ENCODE results near the gene BMP8B. TPM values are rescaled to one million over a fixed set of nuclear protein-coding genes. Genes with fewer than 3 reads are reported as not detected.
"Not testable (repeated sequence)": the region's sequence is repeated elsewhere in the genome, so short reads cannot be mapped to it uniquely, and the experiment has no call there.

The BMP8B gene
- total RNA-seq, 1 donor from 2014 or later: 0.33 TPM

GRCh38 chr1:39833621-39834385 is 45.1 kb upstream of the BMP8B start:
- Histone ChIP-seq H3K4me1 (no peaks in the 10 kb centered on the region), H3K27me3 (ENCODE audit: low read depth) (peaks cover 9% of the 10 kb centered on the region), H3K4me3 (no peak overlapping the region), H3K27ac (replicated peaks) (no peak overlapping the region), H3K36me3 (peaks cover 17% of the 10 kb centered on the region), H3K9me3 (replicated peaks) (no peaks in the 10 kb centered on the region)
- TF ChIP-seq CTCF (IDR thresholded peaks at IDR 0.05; ENCODE audit: borderline replicate concordance): no peak
- intact Hi-C loops (cut with micrococcal nuclease): no loop called here
- DNase-seq: no peak

GRCh38 chr1:39833121-39833520 is 44.5 kb upstream of the BMP8B start:
- H3K4me1 ChIP-seq: no peaks in the 10 kb centered on the region
- no peak for TF ChIP-seq CTCF (IDR thresholded peaks at IDR 0.05; ENCODE audit: borderline replicate concordance)
- intact Hi-C loops (cut with micrococcal nuclease): no loop called here
- no peak overlapping the region for H3K4me3 ChIP-seq
- no peak for DNase-seq
- H3K36me3 ChIP-seq: peaks cover 10% of the 10 kb centered on the region
- H3K27me3 ChIP-seq (ENCODE audit: low read depth): peaks cover 13% of the 10 kb centered on the region
- no peaks in the 10 kb centered on the region for H3K9me3 ChIP-seq (replicated peaks)
- H3K27ac ChIP-seq (replicated peaks): no peak overlapping the region

- no peak for DNase-seq
- H3K4me1 ChIP-seq: no peaks in the 10 kb centered on the region
- H3K27me3 ChIP-seq (ENCODE audit: low read depth): peaks cover 13% of the 10 kb centered on the region
- no peaks in the 10 kb centered on the region for H3K9me3 ChIP-seq (replicated peaks)
- no peak overlapping the region for H3K4me3 ChIP-seq
- TF ChIP-seq CTCF (IDR thresholded peaks at IDR 0.05; ENCODE audit: borderline replicate concordance): no peak
- intact Hi-C loops (cut with micrococcal nuclease): no loop called here
- H3K27ac ChIP-seq (replicated peaks): no peak overlapping the region
- H3K36me3 ChIP-seq: peaks cover 2% of the 10 kb centered on the region
Observed at GRCh38 chr1:39832294-39832693, 43.6 kb upstream of the BMP8B start.

GRCh38 chr1:39829791-39830533 is 41.3 kb upstream of the BMP8B start:
- TF ChIP-seq CTCF (IDR thresholded peaks at IDR 0.05; ENCODE audit: borderline replicate concordance): no peak
- Histone ChIP-seq H3K9me3 (replicated peaks) (no peaks in the 10 kb centered on the region), H3K4me1 (no peaks in the 10 kb centered on the region), H3K4me3 (no peak overlapping the region), H3K36me3 (no peaks in the 10 kb centered on the region), H3K27ac (replicated peaks) (no peak overlapping the region), H3K27me3 (ENCODE audit: low read depth) (peaks cover 19% of the 10 kb centered on the region)
- DNase-seq: no peak
- intact Hi-C loops (cut with micrococcal nuclease): no loop called here

- H3K27me3 ChIP-seq (ENCODE audit: low read depth): peaks cover 31% of the 10 kb centered on the region
- H3K27ac ChIP-seq (replicated peaks): no peak overlapping the region
- no peak for DNase-seq
- no peak for TF ChIP-seq CTCF (IDR thresholded peaks at IDR 0.05; ENCODE audit: borderline replicate concordance)
- H3K36me3 ChIP-seq: no peaks in the 10 kb centered on the region
- intact Hi-C loops (cut with micrococcal nuclease): no loop called here
- H3K4me3 ChIP-seq: no peak overlapping the region
- H3K9me3 ChIP-seq (replicated peaks): no peaks in the 10 kb centered on the region
- H3K4me1 ChIP-seq: no peaks in the 10 kb centered on the region
Observed at GRCh38 chr1:39828734-39829133, 40.1 kb upstream of the BMP8B start.

GRCh38 chr1:39828255-39828654 is 39.6 kb upstream of the BMP8B start:
- H3K4me1 ChIP-seq; H3K36me3 ChIP-seq; H3K9me3 ChIP-seq (replicated peaks); DNase-seq; intact Hi-C loops (cut with micrococcal nuclease); H3K27ac ChIP-seq (replicated peaks); H3K4me3 ChIP-seq: not testable (repeated sequence)
- H3K27me3 ChIP-seq (ENCODE audit: low read depth): peaks cover 36% of the 10 kb centered on the region

Measured in left ventricle myocardium inferior (tissue), 1 donor.